PC-9 (cell line): ENCODE results near the gene GFM1.

ENCODE experiments used
- EZH2 ChIP-seq: fragments of 200-600 bp; sonication (generic); IDR thresholded peaks from 2 replicates; pipeline ENCODE4 v1.8.0; 2017; ENCODE audit warnings: antibody characterized with exemption, low read depth
- TF ChIP-seq, protein P1 (sequence below): fragments of 200-600 bp; sonication (generic); conservative IDR thresholded peaks from 2 replicates; pipeline ENCODE4 v1.6.1; 2017; ENCODE audit warnings: mixed run types, antibody characterized with exemption, mild to moderate bottlenecking, moderate library complexity

DNA sequence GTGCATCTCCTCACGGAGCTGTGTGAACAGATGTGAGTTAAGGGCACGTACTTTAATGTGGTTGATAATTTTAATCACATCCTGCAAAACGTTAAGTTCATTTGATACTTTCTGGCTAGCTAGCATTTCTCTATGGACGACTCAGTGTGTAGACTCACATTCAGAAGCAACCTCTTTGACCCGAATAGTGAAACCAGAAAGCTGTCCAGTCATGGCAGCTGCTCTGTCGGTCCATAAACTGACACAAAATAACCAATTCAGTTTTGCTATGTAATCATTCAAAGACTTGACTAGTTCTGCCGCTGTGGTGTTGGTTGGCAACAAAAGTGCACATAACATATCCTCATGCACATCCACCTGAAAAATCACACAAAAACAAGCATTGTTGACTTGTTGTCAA lies 3.7 kb upstream of the GFM1 start:
- TF ChIP-seq, protein P1, sequence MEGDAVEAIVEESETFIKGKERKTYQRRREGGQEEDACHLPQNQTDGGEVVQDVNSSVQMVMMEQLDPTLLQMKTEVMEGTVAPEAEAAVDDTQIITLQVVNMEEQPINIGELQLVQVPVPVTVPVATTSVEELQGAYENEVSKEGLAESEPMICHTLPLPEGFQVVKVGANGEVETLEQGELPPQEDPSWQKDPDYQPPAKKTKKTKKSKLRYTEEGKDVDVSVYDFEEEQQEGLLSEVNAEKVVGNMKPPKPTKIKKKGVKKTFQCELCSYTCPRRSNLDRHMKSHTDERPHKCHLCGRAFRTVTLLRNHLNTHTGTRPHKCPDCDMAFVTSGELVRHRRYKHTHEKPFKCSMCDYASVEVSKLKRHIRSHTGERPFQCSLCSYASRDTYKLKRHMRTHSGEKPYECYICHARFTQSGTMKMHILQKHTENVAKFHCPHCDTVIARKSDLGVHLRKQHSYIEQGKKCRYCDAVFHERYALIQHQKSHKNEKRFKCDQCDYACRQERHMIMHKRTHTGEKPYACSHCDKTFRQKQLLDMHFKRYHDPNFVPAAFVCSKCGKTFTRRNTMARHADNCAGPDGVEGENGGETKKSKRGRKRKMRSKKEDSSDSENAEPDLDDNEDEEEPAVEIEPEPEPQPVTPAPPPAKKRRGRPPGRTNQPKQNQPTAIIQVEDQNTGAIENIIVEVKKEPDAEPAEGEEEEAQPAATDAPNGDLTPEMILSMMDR: no peak
- no peak for TF ChIP-seq EZH2
